A673 (cell line): ENCODE measurements around the gene SLC22A7. TPM values are rescaled to one million over a fixed set of nuclear protein-coding genes. Genes with fewer than 3 reads are reported as not detected.

ENCODE experiments used
- total RNA-seq: library from RNA; stranded (reverse); gene quantifications from 2 replicates; pipeline ENCODE4 v1.2.3, GENCODE V29; 2021

The SLC22A7 gene
- total RNA-seq, 1 experiment from 2014 or later, result not detected

Other genes with a start within 250 kb of the SLC22A7 start
- 29.4 and 30.7 TPM in 2 replicates for gene CUL7, start 244.4 kb upstream of the SLC22A7 start, total RNA-seq
- gene MRPL2, start 238.8 kb upstream of the SLC22A7 start, total RNA-seq, result 95.8 and 127 TPM in 2 replicates
- gene KLC4, start 238.6 kb upstream of the SLC22A7 start, total RNA-seq, result 21.3 and 35.6 TPM in 2 replicates
- gene PTK7, start 221.9 kb upstream of the SLC22A7 start, total RNA-seq, result 84.5 and 95.8 TPM in 2 replicates
- gene SRF, start 127.0 kb upstream of the SLC22A7 start, total RNA-seq, result 28.7 and 33.2 TPM in 2 replicates
- 38.7 and 50.7 TPM in 2 replicates for gene CUL9, start 116.1 kb upstream of the SLC22A7 start, total RNA-seq
- 55.1 and 69.4 TPM in 2 replicates for gene DNPH1, start 68.8 kb upstream of the SLC22A7 start, total RNA-seq
- not detected in 2 replicates for gene TTBK1, start 54.8 kb upstream of the SLC22A7 start, total RNA-seq
- 2.4 TPM in 2 replicates for gene CRIP3, start 10.6 kb downstream of the SLC22A7 start, total RNA-seq
- gene ZNF318, start 71.4 kb downstream of the SLC22A7 start, total RNA-seq, result 22.6 and 23.8 TPM in 2 replicates
- gene ABCC10, start 129.3 kb downstream of the SLC22A7 start, total RNA-seq, result 37.5 and 46.4 TPM in 2 replicates
- gene DLK2, start 157.3 kb downstream of the SLC22A7 start, total RNA-seq, result 0.37 and 0.67 TPM in 2 replicates
- gene TJAP1, start 179.3 kb downstream of the SLC22A7 start, total RNA-seq, result 39.1 and 46.0 TPM in 2 replicates
- 0.58 and 0.94 TPM in 2 replicates for gene LRRC73, start 212.1 kb downstream of the SLC22A7 start, total RNA-seq
- 75.1 and 84.2 TPM in 2 replicates for gene YIPF3, start 218.7 kb downstream of the SLC22A7 start, total RNA-seq
- gene POLR1C, start 218.8 kb downstream of the SLC22A7 start, total RNA-seq, result 64.1 and 75.4 TPM in 2 replicates